Smooth muscle cell of the brain vasculature (primary cell): ENCODE measurements around the gene CSTB.
"Not testable (repeated sequence)": the region's sequence is repeated elsewhere in the genome, so short reads cannot be mapped to it uniquely, and the experiment has no call there.

Source experiments
- DNase-seq: peaks from one replicate; pipeline ENCODE4 v3.0.0-alpha.2; 2012; ENCODE audit warnings: low read depth, low spot score

Gene CSTB

GRCh38 chr21:43775795-43776430, at the start of gene CSTB:
Gene CSTB, minus strand, starts transcription at chr21:43776308. Its CDS starts 39 bp downstream, at chr21:43776269.
- DNase-seq: no peak

- DNase-seq: no peak
Observed at GRCh38 chr21:43825242-43825935, 49.3 kb upstream of the CSTB start.

- DNase-seq: no peak
Observed at GRCh38 chr21:43824333-43825241, 48.5 kb upstream of the CSTB start.

- DNase-seq: not testable (repeated sequence)
Observed at GRCh38 chr21:43822741-43823140, 46.6 kb upstream of the CSTB start.

- not testable (repeated sequence) for DNase-seq
Observed at GRCh38 chr21:43822166-43822565, 46.1 kb upstream of the CSTB start.

GRCh38 chr21:43820466-43820865, 44.4 kb upstream of the CSTB start:
- no peak for DNase-seq

GRCh38 chr21:43819511-43820405, 43.6 kb upstream of the CSTB start:
- no peak for DNase-seq

- DNase-seq: no peak
Observed at GRCh38 chr21:43818685-43819084, 42.6 kb upstream of the CSTB start.

- DNase-seq: no peak
Observed at GRCh38 chr21:43817157-43818086, 41.3 kb upstream of the CSTB start.

- no peak for DNase-seq
Observed at GRCh38 chr21:43816611-43817071, 40.5 kb upstream of the CSTB start.

GRCh38 chr21:43815991-43816390, 39.9 kb upstream of the CSTB start:
- DNase-seq: no peak

GRCh38 chr21:43815107-43815613, 39.1 kb upstream of the CSTB start:
- DNase-seq: no peak

- no peak for DNase-seq
Observed at GRCh38 chr21:43814215-43815106, 38.4 kb upstream of the CSTB start.

- no peak for DNase-seq
Observed at GRCh38 chr21:43813656-43813980, 37.5 kb upstream of the CSTB start.

- no peak for DNase-seq
Observed at GRCh38 chr21:43812957-43813655, 37.0 kb upstream of the CSTB start.

GRCh38 chr21:43812139-43812821, 36.2 kb upstream of the CSTB start:
- DNase-seq: no peak

- DNase-seq: no peak
Observed at GRCh38 chr21:43811262-43812105, 35.4 kb upstream of the CSTB start.
